Neural progenitor cell (in vitro differentiated cells): ENCODE measurements around the gene PTK6. TPM values are rescaled to one million over a fixed set of nuclear protein-coding genes. Genes with fewer than 3 reads are reported as not detected.
A peak's percentile ranks its signal among the peaks of the same experiment; 100 is the strongest.

Experiments
- DNase-seq: peaks from one replicate; pipeline ENCODE4 v3.0.0-alpha.2; 2016; ENCODE audit warnings: low spot score
- H2AFZ ChIP-seq: fragments of 200-600 bp; sonication (generic); replicated peaks from 2 replicates; pipeline ENCODE4 v1.6.1; 2016; ENCODE audit warnings: antibody characterized with exemption
- H3F3A ChIP-seq: fragments of 200-600 bp; sonication (generic); 2 replicates; pipeline ENCODE4 v1.6.1; 2016; ENCODE audit warnings: antibody characterized with exemption, low read depth
- H3K27ac ChIP-seq: fragments of 200-600 bp; sonication (generic); 2 replicates; pipeline ENCODE4 v1.5.1; 2016; ENCODE audit warnings: mild to moderate bottlenecking
- H3K27me3 ChIP-seq: fragments of 200-600 bp; sonication (generic); 2 replicates; pipeline ENCODE4 v1.6.1; 2016; ENCODE audit warnings: mild to moderate bottlenecking, moderate library complexity
- H3K36me3 ChIP-seq: fragments of 200-600 bp; sonication (generic); 2 replicates; pipeline ENCODE4 v1.5.1; 2016
- H3K4me1 ChIP-seq: fragments of 200-600 bp; sonication (generic); 2 replicates; pipeline ENCODE4 v1.6.1; 2016; ENCODE audit warnings: mixed run types
- H3K4me2 ChIP-seq: fragments of 200-600 bp; sonication (generic); 2 replicates; pipeline ENCODE4 v1.6.1; 2016
- H3K4me3 ChIP-seq: fragments of 200-600 bp; sonication (generic); 2 replicates; pipeline ENCODE4 v1.5.1; 2016
- H3K79me2 ChIP-seq: fragments of 200-600 bp; sonication (generic); 2 replicates; pipeline ENCODE4 v1.6.1; 2016; ENCODE audit warnings: low read depth
- H3K9ac ChIP-seq: fragments of 200-600 bp; sonication (generic); 2 replicates; pipeline ENCODE4 v1.6.1; 2016
- H3K9me3 ChIP-seq: fragments of 200-600 bp; sonication (generic); 2 replicates; pipeline ENCODE4 v1.5.1; 2016; ENCODE audit warnings: low read depth
- H4K20me1 ChIP-seq: fragments of 200-600 bp; sonication (generic); 2 replicates; pipeline ENCODE4 v1.6.1; 2016; ENCODE audit warnings: low read depth
- H3K27ac Mint-ChIP-seq: 3 replicates; pipeline ENCODE4 v1.8.0; 2021; ENCODE audit warnings: mixed read lengths
- H3K27me3 Mint-ChIP-seq: 2 replicates; pipeline ENCODE4 v1.8.0; 2022; ENCODE audit warnings: low read depth, mild to moderate bottlenecking, inconsistent platforms, moderate library complexity, mixed read lengths; ENCODE audit not compliant: insufficient read depth
- H3K36me3 Mint-ChIP-seq: 3 replicates; pipeline ENCODE4 v1.8.0; 2021; ENCODE audit warnings: mixed read lengths
- H3K4me1 Mint-ChIP-seq: 3 replicates; pipeline ENCODE4 v1.8.0; 2021; ENCODE audit warnings: mixed read lengths
- H3K4me3 Mint-ChIP-seq: 3 replicates; pipeline ENCODE4 v1.8.0; 2021; ENCODE audit warnings: mild to moderate bottlenecking, moderate library complexity, mixed read lengths
- H3K9me3 Mint-ChIP-seq: 3 replicates; pipeline ENCODE4 v1.8.0; 2020; ENCODE audit warnings: mixed read lengths
- CTCF ChIP-seq: fragments of 200-600 bp; sonication (generic); IDR thresholded peaks from 2 replicates; pipeline ENCODE4 v1.5.1; 2017; ENCODE audit warnings: antibody characterized with exemption, mild to moderate bottlenecking
- EZH2 ChIP-seq: fragments of 200-600 bp; sonication (generic); IDR thresholded peaks from 2 replicates; pipeline ENCODE4 v1.6.1; 2017; ENCODE audit warnings: antibody characterized with exemption, mild to moderate bottlenecking, moderate library complexity
- EZH2phosphoT487 ChIP-seq: fragments of 200-600 bp; sonication (generic); IDR thresholded peaks from 2 replicates; pipeline ENCODE4 v1.6.1; 2017; ENCODE audit warnings: antibody characterized with exemption
- total RNA-seq: library from RNA; depleted of rRNA; stranded (reverse); fragments of >200 nt; gene quantifications from 2 replicates; pipeline ENCODE4 v1.2.3, GENCODE V29; 2015; ENCODE audit warnings: low replicate concordance

Gene PTK6
- total RNA-seq, 1 donor from 2014 or later, result not detected

GRCh38 chr20:63534427-63534830, 2.7 kb downstream of the PTK6 start:
- peaks cover 4% of the 10 kb centered on the region for H3K27me3 Mint-ChIP-seq
- peaks cover 10% of the 10 kb centered on the region for H3K4me1 Mint-ChIP-seq
- Histone ChIP-seq H3K9ac (no peak overlapping the region), H3K4me1 (no peaks in the 10 kb centered on the region), H3K4me2 (no peak overlapping the region), H3K79me2 (no peaks in the 10 kb centered on the region), H2AFZ (no peak overlapping the region), H3K27me3 (no peaks in the 10 kb centered on the region), H4K20me1 (no peaks in the 10 kb centered on the region), H3K27ac (no peak overlapping the region), H3K36me3 (no peaks in the 10 kb centered on the region), H3K4me3 (no peak overlapping the region), H3K9me3 (no peaks in the 10 kb centered on the region), H3F3A (peaks cover 3% of the 10 kb centered on the region)
- no peak overlapping the region for H3K4me3 Mint-ChIP-seq
- no peaks in the 10 kb centered on the region for H3K9me3 Mint-ChIP-seq
- TF ChIP-seq EZH2 (no peak), EZH2phosphoT487 (no peak)
- H3K36me3 Mint-ChIP-seq, result no peaks in the 10 kb centered on the region
- DNase-seq, result no peak
- no peak overlapping the region for H3K27ac Mint-ChIP-seq

- peaks cover 10% of the 10 kb centered on the region for H3K4me1 Mint-ChIP-seq
- Histone ChIP-seq H3K9me3 (no peaks in the 10 kb centered on the region), H3K27ac (no peak overlapping the region), H3K36me3 (no peaks in the 10 kb centered on the region), H3K4me2 (no peak overlapping the region), H3K27me3 (no peaks in the 10 kb centered on the region), H4K20me1 (no peaks in the 10 kb centered on the region), H2AFZ (no peak overlapping the region), H3K4me1 (no peaks in the 10 kb centered on the region), H3K79me2 (no peaks in the 10 kb centered on the region), H3F3A (peaks cover 3% of the 10 kb centered on the region), H3K4me3 (no peak overlapping the region), H3K9ac (no peak overlapping the region)
- H3K36me3 Mint-ChIP-seq, result no peaks in the 10 kb centered on the region
- H3K27ac Mint-ChIP-seq, result no peak overlapping the region
- no peak overlapping the region for H3K4me3 Mint-ChIP-seq
- H3K9me3 Mint-ChIP-seq, result no peaks in the 10 kb centered on the region
- no peak for TF ChIP-seq EZH2
- no peak for TF ChIP-seq EZH2phosphoT487
- no peak for TF ChIP-seq CTCF
- H3K27me3 Mint-ChIP-seq, result peaks cover 4% of the 10 kb centered on the region
- no peak for DNase-seq
Observed at GRCh38 chr20:63533871-63534393, 3.2 kb downstream of the PTK6 start.

GRCh38 chr20:63533388-63533787, 3.8 kb downstream of the PTK6 start:
- Mint-ChIP-seq H3K27me3 (peaks cover 4% of the 10 kb centered on the region), H3K4me1 (peaks cover 10% of the 10 kb centered on the region), H3K27ac (no peak overlapping the region), H3K9me3 (no peaks in the 10 kb centered on the region), H3K36me3 (no peaks in the 10 kb centered on the region), H3K4me3 (no peak overlapping the region)
- Histone ChIP-seq H3K36me3 (no peaks in the 10 kb centered on the region), H3K79me2 (no peaks in the 10 kb centered on the region), H3K27ac (no peak overlapping the region), H4K20me1 (no peaks in the 10 kb centered on the region), H3K27me3 (no peaks in the 10 kb centered on the region), H3K4me3 (no peak overlapping the region), H3K9ac (no peak overlapping the region), H3K4me2 (no peak overlapping the region), H3K4me1 (no peaks in the 10 kb centered on the region), H3K9me3 (no peaks in the 10 kb centered on the region), H2AFZ (no peak overlapping the region), H3F3A (peaks cover 3% of the 10 kb centered on the region)
- DNase-seq, result no peak
- no peak for TF ChIP-seq EZH2phosphoT487
- TF ChIP-seq CTCF, result no peak
- TF ChIP-seq EZH2, result no peak

GRCh38 chr20:63532449-63532971, 4.7 kb downstream of the PTK6 start:
- no peak for TF ChIP-seq CTCF
- no peaks in the 10 kb centered on the region for H3K79me2 ChIP-seq
- no peaks in the 10 kb centered on the region for H3K27me3 ChIP-seq
- H3K27ac Mint-ChIP-seq, result no peak overlapping the region
- no peak overlapping the region for H3K4me3 Mint-ChIP-seq
- H3K36me3 Mint-ChIP-seq, result no peaks in the 10 kb centered on the region
- no peaks in the 10 kb centered on the region for H3K9me3 ChIP-seq
- peaks cover 10% of the 10 kb centered on the region for H3K4me1 Mint-ChIP-seq
- H3K4me2 ChIP-seq, result no peak overlapping the region
- H3K4me3 ChIP-seq, result no peak overlapping the region
- no peaks in the 10 kb centered on the region for H3K4me1 ChIP-seq
- no peak overlapping the region for H3K27ac ChIP-seq
- H4K20me1 ChIP-seq, result no peaks in the 10 kb centered on the region
- peaks cover 3% of the 10 kb centered on the region for H3F3A ChIP-seq
- H3K27me3 Mint-ChIP-seq, result peaks cover 8% of the 10 kb centered on the region
- peak; percentile 0 for DNase-seq
- no peak overlapping the region for H3K9ac ChIP-seq
- no peaks in the 10 kb centered on the region for H3K9me3 Mint-ChIP-seq
- H2AFZ ChIP-seq, result no peak overlapping the region
- no peaks in the 10 kb centered on the region for H3K36me3 ChIP-seq
